WTC11 (cell line): Measurements from ENCODE around the gene CYP27C1. TPM values are rescaled to one million over a fixed set of nuclear protein-coding genes. Genes with fewer than 3 reads are reported as not detected.

ENCODE experiments used
- ATAC-seq: fragments of 200-7000 bp; cut with Tn5 transposase; 2 replicates; pipeline ENCODE4 v1.10.0; 2021; ENCODE audit warnings: mild to moderate bottlenecking, moderate library complexity
- CTCF ChIA-PET: fragments of 300-600 bp; sonication (Branson Sonifier 250); formaldehyde crosslinking; loops from one replicate; lab custom pipeline; 2021; ENCODE audit warnings: antibody characterized with exemption; lab: Charles Lee
- POLR2A ChIA-PET: fragments of 350-600 bp; sonication (Branson Sonifier 250); formaldehyde crosslinking; loops from one replicate; lab custom pipeline; 2021; ENCODE audit warnings: antibody characterized with exemption; lab: Charles Lee
- DNase-seq: peaks from one replicate; pipeline ENCODE4 v3.0.0; 2021; ENCODE audit warnings: low spot score
- H3K27ac Mint-ChIP-seq: 2 replicates; pipeline ENCODE4 v1.8.0; 2021; ENCODE audit warnings: mixed read lengths
- H3K27me3 Mint-ChIP-seq: 2 replicates; pipeline ENCODE4 v1.8.0; 2021; ENCODE audit warnings: low read depth, mild to moderate bottlenecking, moderate library complexity, mixed read lengths
- H3K36me3 Mint-ChIP-seq: 2 replicates; pipeline ENCODE4 v1.8.0; 2021; ENCODE audit warnings: mixed read lengths
- H3K4me1 Mint-ChIP-seq: 2 replicates; pipeline ENCODE4 v1.8.0; 2022; ENCODE audit warnings: mixed read lengths
- H3K4me3 Mint-ChIP-seq: 2 replicates; pipeline ENCODE4 v1.8.0; 2021; ENCODE audit warnings: mild to moderate bottlenecking, moderate library complexity, mixed read lengths
- H3K9me3 Mint-ChIP-seq: 2 replicates; pipeline ENCODE4 v1.8.0; 2021; ENCODE audit warnings: mixed read lengths
- AFF4 ChIP-seq: sonication (generic); formaldehyde crosslinking; IDR thresholded peaks from 2 replicates; pipeline ENCODE4 v1.8.1; 2023; ENCODE audit warnings: mild to moderate bottlenecking, missing genetic modification reagents, borderline replicate concordance
- ATF2 ChIP-seq: sonication (generic); formaldehyde crosslinking; IDR thresholded peaks from 2 replicates; pipeline ENCODE4 v1.8.1; 2022; ENCODE audit warnings: low read depth, missing genetic modification reagents, borderline replicate concordance
- ERG ChIP-seq: fragments of 250-450 bp; sonication (Bioruptor Pico); IDR thresholded peaks from 2 replicates; pipeline ENCODE4 v1.8.0; 2021; ENCODE audit warnings: mild to moderate bottlenecking
- FOXP1 ChIP-seq: sonication (generic); formaldehyde crosslinking; IDR thresholded peaks from 2 replicates; pipeline ENCODE4 v1.8.0; 2022; ENCODE audit warnings: missing genetic modification reagents, mild to moderate bottlenecking, moderate library complexity, borderline replicate concordance
- GTF2I ChIP-seq: fragments of 250-450 bp; sonication (Bioruptor Pico); conservative IDR thresholded peaks from 2 replicates; pipeline ENCODE4 v1.4.0; 2021; ENCODE audit warnings: mild to moderate bottlenecking
- NFE2L1 ChIP-seq: sonication (generic); formaldehyde crosslinking; IDR thresholded peaks from 2 replicates; pipeline ENCODE4 v1.8.1; 2023; ENCODE audit warnings: missing genetic modification reagents
- SMAD3 ChIP-seq: sonication (generic); formaldehyde crosslinking; IDR thresholded peaks from 2 replicates; pipeline ENCODE4 v1.8.0; 2022; ENCODE audit warnings: missing genetic modification reagents, mild to moderate bottlenecking, borderline replicate concordance
- SP1 ChIP-seq: sonication (generic); formaldehyde crosslinking; conservative IDR thresholded peaks from 2 replicates; pipeline ENCODE4 v1.8.1; 2022; ENCODE audit warnings: missing genetic modification reagents
- TEAD1 ChIP-seq: sonication (generic); formaldehyde crosslinking; IDR thresholded peaks from 2 replicates; pipeline ENCODE4 v1.8.0; 2022; ENCODE audit warnings: mild to moderate bottlenecking, missing genetic modification reagents
- ZNF281 ChIP-seq: sonication (generic); formaldehyde crosslinking; IDR thresholded peaks from 2 replicates; pipeline ENCODE4 v1.8.0; 2023; ENCODE audit warnings: mild to moderate bottlenecking, missing genetic modification reagents
- ZNF423 ChIP-seq: fragments of 250-450 bp; sonication (Bioruptor Pico); IDR thresholded peaks from 2 replicates; pipeline ENCODE4 v2.1.2; 2022; ENCODE audit warnings: mild to moderate bottlenecking, moderate library complexity
- total RNA-seq: library from RNA; stranded (reverse); gene quantifications from 3 replicates; pipeline ENCODE4 v1.2.3, GENCODE V29; 2021

The CYP27C1 gene
- total RNA-seq, 1 experiment from 2014 or later, result 2.4 TPM

GRCh38 chr2:127208313-127208712, 11.8 kb downstream of the CYP27C1 start:
- DNase-seq (peak; percentile 69), ATAC-seq (peak; percentile 75)
- H3K27me3 Mint-ChIP-seq, result peaks cover 26% of the 10 kb centered on the region
- H3K36me3 Mint-ChIP-seq, result peaks cover 3% of the 10 kb centered on the region; the same call in 1 of the 2 replicates
- peaks cover 45% of the 10 kb centered on the region for H3K4me1 Mint-ChIP-seq
- H3K4me3 Mint-ChIP-seq, result no peak overlapping the region
- CTCF ChIA-PET, result interaction anchor here (0.6 to 1.3 kb wide), 4 partner anchors 11 to 494 kb away, joined by 3 to 13 read pairs (median 3); no protein-coding TSS in a partner anchor
- peaks cover 6% of the 10 kb centered on the region for H3K9me3 Mint-ChIP-seq
- POLR2A ChIA-PET, result no interaction called here
- H3K27ac Mint-ChIP-seq, result no peak overlapping the region
- TF ChIP-seq ERG (CRISPR knock-in tag), result 0 out of 2 replicates have a peak, but pooled peaks have one; percentile 33
- TF ChIP-seq ZNF423 (CRISPR knock-in tag), result peak; percentile 93
- peak; percentile 33; the same call in 1 of the 2 replicates for TF ChIP-seq TEAD1 (CRISPR knock-in tag)
- TF ChIP-seq GTF2I (CRISPR knock-in tag), result no peak
- peak; percentile 53; the same call in 1 of the 2 replicates for TF ChIP-seq SP1
- TF ChIP-seq AFF4, result no peak
- TF ChIP-seq NFE2L1 (CRISPR knock-in tag), result no peak
- TF ChIP-seq ATF2 (CRISPR knock-in tag), result no peak
- peak; percentile 80 for TF ChIP-seq ZNF281 (CRISPR knock-in tag)
- 0 out of 2 replicates have a peak, but pooled peaks have one; percentile 35 for TF ChIP-seq FOXP1
- TF ChIP-seq, all 79 proteins: peak for 6

- no peak overlapping the region for H3K4me3 Mint-ChIP-seq
- DNase-seq (no peak), ATAC-seq (peak; percentile 68)
- H3K27ac Mint-ChIP-seq, result no peak overlapping the region
- H3K36me3 Mint-ChIP-seq, result no peaks in the 10 kb centered on the region
- no peak for TF ChIP-seq SMAD3 (CRISPR knock-in tag)
- TF ChIP-seq ZNF423 (CRISPR knock-in tag), result no peak
- peaks cover 44% of the 10 kb centered on the region for H3K4me1 Mint-ChIP-seq
- ChIA-PET POLR2A (no interaction called here), CTCF (interaction anchor here (2.9 kb wide), 1 partner anchor 8 kb away, joined by 12 read pairs; no protein-coding TSS in a partner anchor)
- peaks cover 12% of the 10 kb centered on the region for H3K27me3 Mint-ChIP-seq
- H3K9me3 Mint-ChIP-seq, result no peaks in the 10 kb centered on the region
Measured at GRCh38 chr2:127205218-127206125, 14.6 kb downstream of the CYP27C1 start.
